HEK293 (cell line): ENCODE measurements around the gene SLC13A3.

ENCODE experiments used
- CTCF ChIA-PET: fragments of 350-600 bp; formaldehyde crosslinking; extraction: SDS; loops from one replicate; lab custom pipeline; 2021; ENCODE audit warnings: antibody characterized with exemption; lab: Yijun Ruan, JAX
- POLR2A ChIA-PET: fragments of 300-600 bp; formaldehyde crosslinking; extraction: SDS; loops from one replicate; lab custom pipeline; 2020; ENCODE audit warnings: antibody characterized with exemption, inconsistent platforms; lab: Yijun Ruan, JAX
- H3K27ac ChIP-seq: fragments of 200-500 bp; sonication (Bioruptor generic); 2 replicates; pipeline ENCODE4 v1.5.1; 2014; ENCODE audit warnings: low read depth, low read length, control low read depth, inconsistent platforms; ENCODE audit errors: extremely low read depth
- H3K36me3 ChIP-seq, 2 experiments: fragments of 200-500 bp in 1 of 2; sonication (Bioruptor generic) in 1 of 2; 1 replicate in 1 of 2; 2 replicates in 1 of 2; pipeline ENCODE4 v1.5.1; 2014 to 2017; ENCODE audit warnings: inconsistent platforms in 2 of 2, low read length in 2 of 2; ENCODE audit not compliant: control insufficient read depth in 2 of 2, insufficient read depth in 1 of 2
- H3K4me1 ChIP-seq: fragments of 200-500 bp; sonication (Bioruptor generic); 2 replicates; pipeline ENCODE4 v1.5.1; 2014; ENCODE audit warnings: mild to moderate bottlenecking, low read length, inconsistent platforms; ENCODE audit not compliant: control insufficient read depth, insufficient read depth
- H3K4me3 ChIP-seq: 2 replicates; pipeline ENCODE4 v1.5.1; 2011; ENCODE audit warnings: low read depth, mild to moderate bottlenecking, control low read depth, low read length, moderate library complexity
- H3K9me3 ChIP-seq: fragments of 200-500 bp; sonication (Bioruptor generic); 2 replicates; pipeline ENCODE4 v1.5.1; 2014; ENCODE audit warnings: low read depth, low read length, inconsistent platforms; ENCODE audit not compliant: control insufficient read depth, insufficient read depth
- FEZF1 ChIP-seq: fragments of 450-650 bp; formaldehyde crosslinking; IDR thresholded peaks from 2 replicates; pipeline ENCODE4 v1.5.1; 2016; ENCODE audit warnings: missing biosample characterization, missing genetic modification characterization
- SETDB1 ChIP-seq: IDR thresholded peaks from one replicate; pipeline ENCODE4 v1.6.1; 2017; ENCODE audit warnings: mild to moderate bottlenecking, low read length, moderate library complexity, mixed read lengths; ENCODE audit not compliant: insufficient read length
- ZBTB44 ChIP-seq: fragments of 450-650 bp; IDR thresholded peaks from 2 replicates; pipeline ENCODE4 v1.5.1; 2018; ENCODE audit warnings: missing biosample characterization, mild to moderate bottlenecking, missing genetic modification characterization
- ZBTB6 ChIP-seq: fragments of 450-650 bp; formaldehyde crosslinking; IDR thresholded peaks from 2 replicates; pipeline ENCODE4 v1.5.1; 2017; ENCODE audit warnings: missing biosample characterization, missing genetic modification characterization
- ZFP3 ChIP-seq: fragments of 450-650 bp; formaldehyde crosslinking; IDR thresholded peaks from 2 replicates; pipeline ENCODE4 v1.5.1; 2016; ENCODE audit warnings: low read depth, missing biosample characterization, missing genetic modification characterization
- ZNF114 ChIP-seq: fragments of 450-650 bp; formaldehyde crosslinking; IDR thresholded peaks from 2 replicates; pipeline ENCODE4 v1.5.0; 2017; ENCODE audit warnings: missing biosample characterization, missing genetic modification characterization
- ZNF138 ChIP-seq: fragments of 450-650 bp; formaldehyde crosslinking; IDR thresholded peaks from 2 replicates; pipeline ENCODE4 v1.5.1; 2016; ENCODE audit warnings: missing biosample characterization, missing genetic modification characterization, borderline replicate concordance
- ZNF214 ChIP-seq: fragments of 450-650 bp; formaldehyde crosslinking; IDR thresholded peaks from 2 replicates; pipeline ENCODE4 v1.5.1; 2017; ENCODE audit warnings: missing biosample characterization, mild to moderate bottlenecking, missing genetic modification characterization, borderline replicate concordance
- ZNF221 ChIP-seq: fragments of 450-650 bp; formaldehyde crosslinking; IDR thresholded peaks from 2 replicates; pipeline ENCODE4 v1.5.1; 2017; ENCODE audit warnings: missing biosample characterization, missing genetic modification characterization, borderline replicate concordance
- ZNF341 ChIP-seq: fragments of 450-650 bp; formaldehyde crosslinking; IDR thresholded peaks from 2 replicates; pipeline ENCODE4; 2016; ENCODE audit warnings: low read depth, missing biosample characterization, missing genetic modification characterization
- ZNF394 ChIP-seq: fragments of 450-650 bp; formaldehyde crosslinking; IDR thresholded peaks from 2 replicates; pipeline ENCODE4 v1.5.1; 2016; ENCODE audit warnings: missing biosample characterization, missing genetic modification characterization, mild to moderate bottlenecking, moderate library complexity, borderline replicate concordance
- ZNF404 ChIP-seq: fragments of 450-650 bp; formaldehyde crosslinking; IDR thresholded peaks from 2 replicates; pipeline ENCODE4 v1.5.1; 2017; ENCODE audit warnings: missing biosample characterization, missing genetic modification characterization
- ZNF549 ChIP-seq: fragments of 450-650 bp; IDR thresholded peaks from 2 replicates; pipeline ENCODE4 v1.5.1; 2018; ENCODE audit warnings: missing biosample characterization, missing genetic modification characterization, mild to moderate bottlenecking, inconsistent platforms, moderate library complexity
- ZNF571 ChIP-seq: fragments of 450-650 bp; formaldehyde crosslinking; IDR thresholded peaks from 2 replicates; pipeline ENCODE4 v1.5.0; 2017; ENCODE audit warnings: missing biosample characterization, missing genetic modification characterization
- ZNF596 ChIP-seq: fragments of 450-650 bp; IDR thresholded peaks from 2 replicates; pipeline ENCODE4 v1.5.0; 2018; ENCODE audit warnings: missing biosample characterization, mild to moderate bottlenecking, missing genetic modification characterization, moderate library complexity
- ZNF664 ChIP-seq: fragments of 450-650 bp; formaldehyde crosslinking; IDR thresholded peaks from 2 replicates; pipeline ENCODE4 v1.5.1; 2016; ENCODE audit warnings: missing biosample characterization, missing genetic modification characterization

SLC13A3 gene

GRCh38 chr20:46545077-46545826 is 106.0 kb downstream of the SLC13A3 start:
- POLR2A ChIA-PET, result interaction anchor here (0.7 kb wide), 1 partner anchor 115 kb away, joined by 3 read pairs; no protein-coding TSS in a partner anchor
- TF ChIP-seq ZNF571 (tag by site-specific recombination), result no peak
- TF ChIP-seq FEZF1 (tag by site-specific recombination), result no peak
- TF ChIP-seq ZFP3, result no peak
- no peak for TF ChIP-seq ZNF221 (tag by site-specific recombination)
- no peak for TF ChIP-seq SETDB1
- no peak for TF ChIP-seq ZNF341 (tag by site-specific recombination)
- TF ChIP-seq ZNF664, result no peak
- no peak for TF ChIP-seq ZBTB6 (tag by site-specific recombination)
- TF ChIP-seq, all 188 proteins: peak for 0
- CTCF ChIA-PET, result no interaction called here
- Histone ChIP-seq H3K4me3 (no peak overlapping the region), H3K4me1 (no peaks in the 10 kb centered on the region), H3K36me3 (no peaks in the 10 kb centered on the region), H3K9me3 (no peaks in the 10 kb centered on the region), H3K27ac (no peak overlapping the region)

- no peaks in the 10 kb centered on the region for H3K4me1 ChIP-seq
- POLR2A ChIA-PET, result no interaction called here
- CTCF ChIA-PET, result interaction anchor here (1.2 kb wide), 1 partner anchor 136 kb away, joined by 6 read pairs; no protein-coding TSS in a partner anchor
Observed at GRCh38 chr20:46544576-46544975, 106.7 kb downstream of the SLC13A3 start.

GRCh38 chr20:46543959-46544358 is 107.3 kb downstream of the SLC13A3 start:
- ChIA-PET POLR2A (no interaction called here), CTCF (interaction anchor here (1.2 kb wide), 1 partner anchor 137 kb away, joined by 6 read pairs; no protein-coding TSS in a partner anchor)
- no peaks in the 10 kb centered on the region for H3K36me3 ChIP-seq
- no peaks in the 10 kb centered on the region for H3K4me1 ChIP-seq
- H3K27ac ChIP-seq, result no peak overlapping the region
- TF ChIP-seq ZNF549 (no peak), ZNF394 (tag by site-specific recombination) (no peak), ZNF138 (tag by site-specific recombination) (no peak), ZBTB44 (tag by site-specific recombination) (no peak)
- H3K4me3 ChIP-seq, result no peak overlapping the region
- no peaks in the 10 kb centered on the region for H3K9me3 ChIP-seq

More at GRCh38 chr20:46544576-46544975, 106.7 kb downstream of the SLC13A3 start:
- Histone ChIP-seq H3K36me3 (no peaks in the 10 kb centered on the region), H3K4me3 (no peak overlapping the region), H3K9me3 (no peaks in the 10 kb centered on the region), H3K27ac (no peak overlapping the region)
- TF ChIP-seq ZNF214 (tag by site-specific recombination) (no peak), SETDB1 (no peak), ZNF596 (tag by site-specific recombination) (no peak), ZNF341 (tag by site-specific recombination) (no peak), ZNF114 (tag by site-specific recombination) (no peak), ZNF394 (tag by site-specific recombination) (no peak), ZNF404 (tag by site-specific recombination) (no peak)
